HepG2 (cell line): ENCODE measurements around the gene IQSEC1. TPM values are rescaled to one million over a fixed set of nuclear protein-coding genes. Genes with fewer than 3 reads are reported as not detected.
A peak's percentile ranks its signal among the peaks of the same experiment; 100 is the strongest.

Source experiments
- CCAR2 ChIP-seq: fragments of 200-400 bp; formaldehyde crosslinking; optimal IDR thresholded peaks from 2 replicates; pipeline ENCODE3; 2018; ENCODE audit warnings: low read depth, mild to moderate bottlenecking, low read length, moderate library complexity
- ETV6 ChIP-seq: sonication (generic); formaldehyde crosslinking; conservative IDR thresholded peaks from 2 replicates; pipeline ENCODE4 v1.4.0; 2020; ENCODE audit warnings: missing genetic modification reagents
- GATA4 ChIP-seq: sonication (generic); IDR thresholded peaks from 2 replicates; pipeline ENCODE4 v1.6.1; 2016; ENCODE audit warnings: antibody characterized with exemption, low read depth, borderline replicate concordance
- HES4 ChIP-seq: sonication (generic); formaldehyde crosslinking; IDR thresholded peaks from 2 replicates; pipeline ENCODE4 v1.9.0; 2021; ENCODE audit warnings: mild to moderate bottlenecking, missing genetic modification reagents, borderline replicate concordance
- HMGA1 ChIP-seq: sonication (generic); formaldehyde crosslinking; conservative IDR thresholded peaks from 2 replicates; pipeline ENCODE4 v1.4.0; 2020; ENCODE audit warnings: missing genetic modification reagents
- MATR3 ChIP-seq: sonication (generic); formaldehyde crosslinking; IDR thresholded peaks from 2 replicates; pipeline ENCODE4 v1.4.0; 2020; ENCODE audit warnings: missing genetic modification reagents
- MEF2D ChIP-seq: sonication (generic); formaldehyde crosslinking; IDR thresholded peaks from 2 replicates; pipeline ENCODE4 v1.5.1; 2020; ENCODE audit warnings: mild to moderate bottlenecking, missing genetic modification reagents
- NFATC3 ChIP-seq: sonication (generic); formaldehyde crosslinking; IDR thresholded peaks from 2 replicates; pipeline ENCODE4 v1.5.1; 2020; ENCODE audit warnings: mild to moderate bottlenecking, missing genetic modification reagents
- ZBTB20 ChIP-seq: sonication (generic); formaldehyde crosslinking; IDR thresholded peaks from 2 replicates; pipeline ENCODE4 v1.8.1; 2023; ENCODE audit warnings: missing genetic modification reagents, low read depth, mild to moderate bottlenecking, borderline replicate concordance
- ZNF121 ChIP-seq: sonication (generic); formaldehyde crosslinking; IDR thresholded peaks from 2 replicates; pipeline ENCODE4 v1.5.0; 2020; ENCODE audit warnings: mild to moderate bottlenecking, missing genetic modification reagents
- ZNF292 ChIP-seq: sonication (generic); formaldehyde crosslinking; IDR thresholded peaks from 2 replicates; pipeline ENCODE4 v1.8.1; 2022; ENCODE audit warnings: mild to moderate bottlenecking, low read depth, missing genetic modification reagents, borderline replicate concordance
- ZZZ3 ChIP-seq: sonication (generic); formaldehyde crosslinking; IDR thresholded peaks from 2 replicates; pipeline ENCODE4 v1.4.0; 2020; ENCODE audit warnings: missing genetic modification reagents, mild to moderate bottlenecking, borderline replicate concordance
- polyA plus RNA-seq, 8 experiments: library from polyadenylated mRNA; depleted of rRNA in 3 of 8; stranded (reverse) in 7 of 8; unstranded in 1 of 8; fragments of >200 nt; fragmentation: Illumina TruSeq in 4 of 8; extraction: Trizol in 4 of 8; gene quantifications; 2 replicates each; pipeline versions ENCODE4 v1.2.1 to v1.2.3, GENCODE V29; 2011 to 2016; ENCODE audit warnings: low read depth in 4 of 8, missing spikeins in 1 of 8, mixed read lengths in 1 of 8; ENCODE audit not compliant: insufficient read depth in 1 of 8
- total RNA-seq, 5 experiments: library from RNA; depleted of rRNA; stranded (reverse); fragments of >200 nt; fragmentation: Illumina TruSeq; extraction: Trizol; gene quantifications; 2 replicates each; pipeline ENCODE4 v1.2.3, GENCODE V29; 2016; ENCODE audit warnings: low read depth in 1 of 5
- TF ChIP-seq, protein P1 (sequence below): sonication (generic); formaldehyde crosslinking; IDR thresholded peaks from 2 replicates; pipeline ENCODE4 v1.4.0; 2020; ENCODE audit warnings: missing genetic modification reagents, borderline replicate concordance
- TF ChIP-seq, protein P2 (sequence below): sonication (generic); formaldehyde crosslinking; IDR thresholded peaks from 2 replicates; pipeline ENCODE4 v1.5.0; 2020; ENCODE audit warnings: missing genetic modification reagents
- TF ChIP-seq, protein P3 (sequence below): sonication (generic); formaldehyde crosslinking; IDR thresholded peaks from 2 replicates; pipeline ENCODE4 v1.5.1; 2020; ENCODE audit warnings: missing genetic modification reagents, mild to moderate bottlenecking, borderline replicate concordance
- TF ChIP-seq, protein P4 (sequence below): sonication (generic); formaldehyde crosslinking; IDR thresholded peaks from 2 replicates; pipeline ENCODE4; 2020; ENCODE audit warnings: missing genetic modification reagents, mild to moderate bottlenecking, borderline replicate concordance

Gene IQSEC1
- total and polyA plus RNA-seq, 2 of the 13 experiments (the other 11 are each of a cell fraction or from before 2014, with no cell fraction given): 17.4 to 20.2 TPM

DNA sequence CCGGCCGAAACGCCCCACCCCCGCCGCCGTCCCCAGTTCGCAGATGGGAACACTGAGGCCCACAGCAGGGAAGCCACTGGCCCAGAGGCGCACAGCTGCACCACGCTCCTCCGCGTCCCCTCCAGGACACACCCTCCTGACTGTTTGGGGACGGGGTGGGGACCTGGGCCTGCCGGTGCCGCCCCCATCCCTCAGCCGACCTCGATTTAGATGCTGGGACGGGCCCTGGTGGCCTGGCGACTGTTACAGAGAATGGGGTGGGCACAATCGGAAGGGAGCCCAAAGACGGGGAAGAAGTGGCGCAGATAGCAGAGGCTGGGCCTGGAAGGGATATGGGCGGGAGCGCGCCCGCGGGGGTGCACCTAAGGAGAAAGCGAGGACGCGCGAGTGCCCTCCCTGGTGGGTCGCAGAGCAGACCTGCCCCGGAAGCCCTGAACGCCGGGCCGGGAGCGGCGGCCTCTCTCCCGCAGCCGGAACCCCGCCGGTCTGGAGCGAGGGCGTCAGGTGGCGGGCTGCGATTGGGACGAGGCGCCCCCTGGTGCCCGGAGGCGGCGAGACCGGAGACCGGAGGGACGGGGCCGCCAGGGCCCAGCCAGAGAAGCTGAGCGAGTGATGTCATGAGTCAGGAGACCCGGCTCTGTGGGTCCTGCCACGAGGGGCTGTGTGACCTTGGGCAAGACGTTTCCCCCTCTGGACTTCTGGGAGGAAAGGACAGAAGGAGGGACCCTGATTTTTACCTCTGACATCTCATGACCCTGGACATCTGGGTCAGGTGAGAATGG lies 78.4 kb downstream of the IQSEC1 start (continued):
- TF ChIP-seq, protein P1, sequence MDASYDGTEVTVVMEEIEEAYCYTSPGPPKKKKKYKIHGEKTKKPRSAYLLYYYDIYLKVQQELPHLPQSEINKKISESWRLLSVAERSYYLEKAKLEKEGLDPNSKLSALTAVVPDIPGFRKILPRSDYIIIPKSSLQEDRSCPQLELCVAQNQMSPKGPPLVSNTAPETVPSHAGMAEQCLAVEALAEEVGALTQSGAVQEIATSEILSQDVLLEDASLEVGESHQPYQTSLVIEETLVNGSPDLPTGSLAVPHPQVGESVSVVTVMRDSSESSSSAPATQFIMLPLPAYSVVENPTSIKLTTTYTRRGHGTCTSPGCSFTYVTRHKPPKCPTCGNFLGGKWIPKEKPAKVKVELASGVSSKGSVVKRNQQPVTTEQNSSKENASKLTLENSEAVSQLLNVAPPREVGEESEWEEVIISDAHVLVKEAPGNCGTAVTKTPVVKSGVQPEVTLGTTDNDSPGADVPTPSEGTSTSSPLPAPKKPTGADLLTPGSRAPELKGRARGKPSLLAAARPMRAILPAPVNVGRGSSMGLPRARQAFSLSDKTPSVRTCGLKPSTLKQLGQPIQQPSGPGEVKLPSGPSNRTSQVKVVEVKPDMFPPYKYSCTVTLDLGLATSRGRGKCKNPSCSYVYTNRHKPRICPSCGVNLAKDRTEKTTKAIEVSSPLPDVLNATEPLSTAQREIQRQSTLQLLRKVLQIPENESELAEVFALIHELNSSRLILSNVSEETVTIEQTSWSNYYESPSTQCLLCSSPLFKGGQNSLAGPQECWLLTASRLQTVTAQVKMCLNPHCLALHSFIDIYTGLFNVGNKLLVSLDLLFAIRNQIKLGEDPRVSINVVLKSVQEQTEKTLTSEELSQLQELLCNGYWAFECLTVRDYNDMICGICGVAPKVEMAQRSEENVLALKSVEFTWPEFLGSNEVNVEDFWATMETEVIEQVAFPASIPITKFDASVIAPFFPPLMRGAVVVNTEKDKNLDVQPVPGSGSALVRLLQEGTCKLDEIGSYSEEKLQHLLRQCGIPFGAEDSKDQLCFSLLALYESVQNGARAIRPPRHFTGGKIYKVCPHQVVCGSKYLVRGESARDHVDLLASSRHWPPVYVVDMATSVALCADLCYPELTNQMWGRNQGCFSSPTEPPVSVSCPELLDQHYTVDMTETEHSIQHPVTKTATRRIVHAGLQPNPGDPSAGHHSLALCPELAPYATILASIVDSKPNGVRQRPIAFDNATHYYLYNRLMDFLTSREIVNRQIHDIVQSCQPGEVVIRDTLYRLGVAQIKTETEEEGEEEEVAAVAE (CRISPR knock-in tag): no peak
- TF ChIP-seq HES4 (CRISPR knock-in tag): no peak
- TF ChIP-seq ZZZ3: no peak
- TF ChIP-seq, protein P2, sequence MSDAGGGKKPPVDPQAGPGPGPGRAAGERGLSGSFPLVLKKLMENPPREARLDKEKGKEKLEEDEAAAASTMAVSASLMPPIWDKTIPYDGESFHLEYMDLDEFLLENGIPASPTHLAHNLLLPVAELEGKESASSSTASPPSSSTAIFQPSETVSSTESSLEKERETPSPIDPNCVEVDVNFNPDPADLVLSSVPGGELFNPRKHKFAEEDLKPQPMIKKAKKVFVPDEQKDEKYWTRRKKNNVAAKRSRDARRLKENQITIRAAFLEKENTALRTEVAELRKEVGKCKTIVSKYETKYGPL (CRISPR knock-in tag): no peak
- TF ChIP-seq HMGA1: no peak
- peak; percentile 98 for TF ChIP-seq ZNF121 (CRISPR knock-in tag)
- TF ChIP-seq ETV6 (CRISPR knock-in tag): 0 out of 2 replicates have a peak, but pooled peaks have one; percentile 37
- TF ChIP-seq, protein P3, sequence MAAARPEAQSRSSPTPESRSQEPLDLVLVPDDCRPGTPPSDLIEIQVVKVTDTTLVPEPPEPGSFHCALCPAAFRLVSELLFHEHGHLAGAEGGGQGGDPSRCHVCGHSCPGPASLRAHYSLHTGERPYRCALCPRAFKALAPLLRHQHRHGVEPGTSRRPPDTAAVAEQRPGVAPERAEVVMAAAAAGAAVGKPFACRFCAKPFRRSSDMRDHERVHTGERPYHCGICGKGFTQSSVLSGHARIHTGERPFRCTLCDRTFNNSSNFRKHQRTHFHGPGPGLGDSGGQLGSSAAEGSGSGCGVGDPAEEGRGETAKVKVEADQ (CRISPR knock-in tag): peak; percentile 27; the same call in 1 of the 2 replicates
- no peak for TF ChIP-seq CCAR2
- no peak for TF ChIP-seq GATA4
- no peak for TF ChIP-seq ZBTB20 (CRISPR knock-in tag)
- TF ChIP-seq, protein P4, sequence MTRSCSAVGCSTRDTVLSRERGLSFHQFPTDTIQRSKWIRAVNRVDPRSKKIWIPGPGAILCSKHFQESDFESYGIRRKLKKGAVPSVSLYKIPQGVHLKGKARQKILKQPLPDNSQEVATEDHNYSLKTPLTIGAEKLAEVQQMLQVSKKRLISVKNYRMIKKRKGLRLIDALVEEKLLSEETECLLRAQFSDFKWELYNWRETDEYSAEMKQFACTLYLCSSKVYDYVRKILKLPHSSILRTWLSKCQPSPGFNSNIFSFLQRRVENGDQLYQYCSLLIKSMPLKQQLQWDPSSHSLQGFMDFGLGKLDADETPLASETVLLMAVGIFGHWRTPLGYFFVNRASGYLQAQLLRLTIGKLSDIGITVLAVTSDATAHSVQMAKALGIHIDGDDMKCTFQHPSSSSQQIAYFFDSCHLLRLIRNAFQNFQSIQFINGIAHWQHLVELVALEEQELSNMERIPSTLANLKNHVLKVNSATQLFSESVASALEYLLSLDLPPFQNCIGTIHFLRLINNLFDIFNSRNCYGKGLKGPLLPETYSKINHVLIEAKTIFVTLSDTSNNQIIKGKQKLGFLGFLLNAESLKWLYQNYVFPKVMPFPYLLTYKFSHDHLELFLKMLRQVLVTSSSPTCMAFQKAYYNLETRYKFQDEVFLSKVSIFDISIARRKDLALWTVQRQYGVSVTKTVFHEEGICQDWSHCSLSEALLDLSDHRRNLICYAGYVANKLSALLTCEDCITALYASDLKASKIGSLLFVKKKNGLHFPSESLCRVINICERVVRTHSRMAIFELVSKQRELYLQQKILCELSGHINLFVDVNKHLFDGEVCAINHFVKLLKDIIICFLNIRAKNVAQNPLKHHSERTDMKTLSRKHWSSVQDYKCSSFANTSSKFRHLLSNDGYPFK (CRISPR knock-in tag): peak; percentile 83; the same call in 1 of the 2 replicates
- no peak for TF ChIP-seq NFATC3
- TF ChIP-seq MATR3 (CRISPR knock-in tag): no peak
- no peak for TF ChIP-seq MEF2D (CRISPR knock-in tag)
- 0 out of 2 replicates have a peak, but pooled peaks have one; percentile 12 for TF ChIP-seq ZNF292 (CRISPR knock-in tag)
